Epidermal melanocyte (primary cell): ENCODE measurements around the gene SPATA2.
"Not testable (repeated sequence)": the region's sequence is repeated elsewhere in the genome, so short reads cannot be mapped to it uniquely, and the experiment has no call there.

ENCODE experiments used
- DNase-seq: peaks from one replicate; pipeline ENCODE4 v3.0.0; 2011; ENCODE audit warnings: low spot score; ENCODE audit not compliant: insufficient read length

The SPATA2 gene

DNA sequence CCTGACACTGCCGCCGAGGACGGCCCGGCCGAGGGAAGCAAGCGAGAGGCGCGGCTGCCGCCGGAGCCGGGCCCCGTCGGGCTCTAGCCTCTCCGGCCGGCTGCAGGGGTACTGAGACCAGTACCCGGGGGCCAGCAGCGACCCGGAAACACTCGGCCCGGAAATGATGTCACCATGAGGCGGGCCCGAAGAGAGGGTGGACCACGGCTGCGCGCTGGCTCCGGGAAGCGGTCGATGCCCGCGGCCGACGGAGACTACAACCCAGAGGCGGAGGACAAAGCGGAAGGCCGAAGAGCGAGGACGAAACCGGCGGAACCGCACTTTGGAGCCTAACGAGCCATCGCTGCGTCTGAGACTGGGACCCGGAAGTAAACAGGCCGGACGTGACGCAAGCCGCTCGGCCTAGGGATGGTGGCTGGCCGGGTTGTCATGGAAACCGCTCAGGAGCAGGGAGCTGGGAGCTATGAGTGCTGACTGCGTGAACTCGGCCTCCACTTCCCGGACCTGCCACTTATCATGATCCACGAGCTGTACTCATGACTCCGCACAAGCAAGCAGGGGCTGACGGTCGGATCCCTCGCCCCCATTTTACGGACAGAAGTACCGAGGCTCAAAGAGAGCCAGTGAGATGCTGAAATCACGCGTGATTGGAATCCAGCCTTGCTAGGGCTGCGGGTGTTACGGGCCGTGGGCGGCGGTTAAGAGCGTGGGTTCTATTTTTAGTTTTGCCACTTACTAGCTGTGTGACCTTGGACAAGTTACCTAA lies at the start of gene SPATA2:
SPATA2 (minus strand) TSS at position 150 of the 766 bp plus-strand sequence. CDS start 7,039 bp downstream, outside the sequence.
- peak; percentile 99 for DNase-seq

DNA sequence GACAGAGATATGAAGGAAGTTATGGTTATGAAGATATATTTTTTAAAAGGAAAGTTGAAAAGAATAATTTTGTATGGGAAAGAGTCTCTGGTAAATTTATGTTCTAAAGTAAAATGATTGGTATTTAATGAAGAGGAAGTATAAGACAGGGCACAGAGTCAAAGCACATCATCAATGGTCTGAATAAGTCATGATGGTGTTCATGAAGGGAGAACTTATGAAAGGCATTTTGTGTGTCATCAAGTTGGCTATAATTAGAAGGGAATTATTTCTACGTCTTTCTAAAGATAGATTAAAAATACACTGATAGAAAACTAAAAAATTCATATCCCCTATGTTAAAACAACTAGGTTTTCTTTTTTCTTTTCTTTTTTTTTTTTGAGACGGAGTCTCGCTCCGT lies 46.1 kb upstream of the SPATA2 start:
- DNase-seq, result no peak

GRCh38 chr20:49957089-49957938 lies 42.0 kb upstream of the SPATA2 start:
- not testable (repeated sequence) for DNase-seq

- no peak for DNase-seq
Observed at GRCh38 chr20:49956689-49957088, 41.4 kb upstream of the SPATA2 start.

DNA sequence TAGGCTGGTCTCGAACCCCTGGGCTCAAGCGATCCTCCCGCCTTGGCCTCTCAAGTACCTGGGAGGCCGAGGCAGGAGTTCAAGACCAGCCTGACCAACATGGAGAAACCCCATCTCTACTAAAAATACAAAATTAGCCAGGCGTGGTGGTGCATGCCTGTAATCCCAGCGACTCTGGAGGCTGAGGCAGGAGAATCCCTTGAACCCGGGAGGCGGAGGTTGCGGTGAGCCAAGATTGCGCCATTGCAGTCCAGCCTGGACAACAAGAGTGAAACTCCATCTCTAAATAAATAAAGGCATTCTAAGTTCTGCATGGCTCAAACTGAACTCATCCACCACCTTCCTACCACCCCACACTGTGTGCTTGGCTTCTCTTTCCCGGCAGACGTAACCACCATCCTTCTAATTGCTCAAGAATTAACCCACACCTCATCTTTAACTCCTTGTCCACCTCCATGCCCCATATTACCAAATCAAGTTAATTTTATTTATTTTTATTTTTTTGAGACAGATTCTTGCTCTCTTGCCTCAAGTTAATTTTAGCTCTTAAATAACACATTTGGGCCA lies 40.6 kb upstream of the SPATA2 start:
- DNase-seq, result not testable (repeated sequence)

GRCh38 chr20:49955167-49955566 lies 39.8 kb upstream of the SPATA2 start:
- no peak for DNase-seq

DNA sequence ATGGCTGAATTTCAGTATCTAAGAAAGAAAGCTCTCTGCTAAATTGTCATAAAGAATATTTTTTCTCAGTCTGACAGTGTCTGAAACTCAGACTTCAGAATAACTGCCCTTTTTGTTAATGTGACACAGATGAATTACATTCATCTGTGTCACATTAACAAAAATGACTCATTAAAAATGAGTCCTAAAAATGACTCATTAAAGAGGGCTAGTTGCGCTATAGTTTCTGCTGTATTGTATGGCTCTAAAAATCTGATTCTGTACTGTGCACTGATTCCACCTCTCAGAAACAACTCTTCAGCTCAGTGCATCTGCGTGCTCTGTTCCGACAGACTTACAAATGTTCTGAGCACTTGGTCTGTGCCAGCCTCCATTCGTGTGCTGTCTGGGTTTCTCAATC lies 35.8 kb upstream of the SPATA2 start:
- no peak for DNase-seq

- no peak for DNase-seq
Observed at GRCh38 chr20:49948809-49949507, 33.6 kb upstream of the SPATA2 start.

DNA sequence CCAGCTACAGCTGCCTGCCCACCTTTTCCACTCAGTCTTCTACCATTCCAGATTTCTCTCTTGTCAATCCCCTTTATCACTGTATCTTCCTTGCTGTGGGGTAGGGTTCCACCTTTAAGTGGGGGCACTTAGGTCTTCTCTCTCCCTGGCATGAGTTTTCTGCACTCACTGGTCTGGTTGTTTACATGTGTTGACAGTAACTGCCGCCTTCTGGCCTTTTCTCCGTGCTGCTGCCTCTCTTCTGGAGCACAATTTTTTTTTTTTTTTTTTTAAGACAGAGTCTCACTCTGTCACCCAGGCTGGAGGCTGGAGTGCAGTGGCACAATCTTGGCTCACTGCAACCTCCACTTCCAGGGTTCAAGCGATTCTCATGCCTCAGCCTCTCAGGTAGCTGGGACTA lies 32.8 kb upstream of the SPATA2 start:
- no peak for DNase-seq

GRCh38 chr20:49945701-49946477 lies 30.6 kb upstream of the SPATA2 start:
- DNase-seq, result no peak

DNA sequence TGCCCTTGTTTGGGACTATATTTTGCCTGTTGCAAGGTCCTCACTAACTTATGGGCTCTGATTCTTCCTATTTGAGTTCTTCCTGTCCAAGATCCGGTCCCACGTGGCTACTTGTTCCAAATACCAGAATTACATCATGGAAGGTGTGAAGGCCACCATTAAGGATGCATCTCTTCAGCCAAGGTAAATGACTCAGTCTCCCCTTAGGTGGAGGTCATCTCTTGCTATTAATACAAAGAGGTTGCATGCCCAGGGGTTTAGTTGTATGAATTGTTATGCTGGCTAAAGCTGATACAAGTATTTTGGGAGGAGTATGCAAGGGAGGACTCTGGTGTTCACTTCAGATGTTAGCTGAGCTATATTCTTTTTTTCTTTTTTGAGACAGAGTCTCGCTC lies 30.0 kb upstream of the SPATA2 start:
- DNase-seq, result no peak

DNA sequence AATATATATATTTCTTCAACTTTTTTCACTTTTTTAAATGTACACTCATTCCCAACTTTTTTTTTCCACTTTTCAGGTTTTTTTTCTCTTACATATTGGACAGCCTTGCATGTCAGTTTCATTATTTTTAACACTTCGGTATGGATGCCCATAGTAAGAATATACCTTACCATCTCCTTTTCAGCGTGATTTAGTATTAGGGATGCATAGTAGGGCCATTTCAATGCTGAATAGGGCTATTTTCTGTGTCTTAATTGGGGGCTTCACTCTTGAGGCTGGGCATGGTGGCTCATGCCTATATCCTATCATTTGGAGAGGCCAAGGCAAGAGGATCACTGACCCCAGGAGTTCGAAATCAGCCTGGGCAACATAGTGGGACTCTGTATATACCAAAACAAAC lies 27.6 kb upstream of the SPATA2 start:
- DNase-seq, result no peak

DNA sequence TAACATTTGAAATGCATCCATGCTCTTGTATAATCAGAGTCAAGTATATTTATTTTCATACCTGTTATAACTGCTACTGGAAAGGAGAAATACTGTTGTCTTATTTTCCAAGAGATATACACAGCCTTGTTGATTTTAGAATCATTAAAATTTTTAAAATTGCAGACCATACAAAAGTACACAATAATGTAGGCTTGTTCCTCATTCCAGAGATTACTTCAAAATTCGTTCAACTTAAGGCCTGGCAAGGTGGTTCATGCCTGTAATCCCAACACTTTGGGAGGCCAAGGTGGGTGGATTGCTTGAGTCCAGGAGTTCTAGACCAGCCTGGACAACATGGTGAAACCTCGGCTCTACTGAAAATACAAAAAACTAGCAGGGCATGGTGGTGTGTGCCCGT lies 27.0 kb upstream of the SPATA2 start:
- no peak for DNase-seq

GRCh38 chr20:49941456-49941855 lies 26.1 kb upstream of the SPATA2 start:
- no peak for DNase-seq

GRCh38 chr20:49938173-49939163 lies 23.1 kb upstream of the SPATA2 start:
- no peak for DNase-seq

- DNase-seq, result peak; percentile 30
Observed at GRCh38 chr20:49937027-49937929, 21.9 kb upstream of the SPATA2 start.

GRCh38 chr20:49936153-49937026 lies 21.1 kb upstream of the SPATA2 start, which contains the start of gene RNF114:
Gene RNF114 (plus strand): TSS chr20:49936397. CDS start chr20:49936413, 16 bp downstream.
- DNase-seq, result peak; percentile 77
